ENCODE data around the gene KLHDC7A.

The KLHDC7A gene

GRCh38 chr1:18504609-18505008 lies 23.9 kb downstream of the KLHDC7A start:
- H3K4me3 ChIP-seq (IDR thresholded peaks at IDR 0.05; ENCODE audit: insufficient read depth, low read depth, low read length) = no peak overlapping the region
- no peaks in the 10 kb centered on the region for H3K79me2 ChIP-seq (ENCODE audit: insufficient read depth, low read depth)
- no peaks in the 10 kb centered on the region for H3K36me3 ChIP-seq (ENCODE audit: insufficient read depth)
- H3K4me2 ChIP-seq = no peak overlapping the region
- H3K27me3 ChIP-seq (ENCODE audit: insufficient read depth, low read depth) = no peaks in the 10 kb centered on the region; the same call in 1 of the 2 replicates
- H3K9ac ChIP-seq = no peak overlapping the region
- TF ChIP-seq, protein P1, sequence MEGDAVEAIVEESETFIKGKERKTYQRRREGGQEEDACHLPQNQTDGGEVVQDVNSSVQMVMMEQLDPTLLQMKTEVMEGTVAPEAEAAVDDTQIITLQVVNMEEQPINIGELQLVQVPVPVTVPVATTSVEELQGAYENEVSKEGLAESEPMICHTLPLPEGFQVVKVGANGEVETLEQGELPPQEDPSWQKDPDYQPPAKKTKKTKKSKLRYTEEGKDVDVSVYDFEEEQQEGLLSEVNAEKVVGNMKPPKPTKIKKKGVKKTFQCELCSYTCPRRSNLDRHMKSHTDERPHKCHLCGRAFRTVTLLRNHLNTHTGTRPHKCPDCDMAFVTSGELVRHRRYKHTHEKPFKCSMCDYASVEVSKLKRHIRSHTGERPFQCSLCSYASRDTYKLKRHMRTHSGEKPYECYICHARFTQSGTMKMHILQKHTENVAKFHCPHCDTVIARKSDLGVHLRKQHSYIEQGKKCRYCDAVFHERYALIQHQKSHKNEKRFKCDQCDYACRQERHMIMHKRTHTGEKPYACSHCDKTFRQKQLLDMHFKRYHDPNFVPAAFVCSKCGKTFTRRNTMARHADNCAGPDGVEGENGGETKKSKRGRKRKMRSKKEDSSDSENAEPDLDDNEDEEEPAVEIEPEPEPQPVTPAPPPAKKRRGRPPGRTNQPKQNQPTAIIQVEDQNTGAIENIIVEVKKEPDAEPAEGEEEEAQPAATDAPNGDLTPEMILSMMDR (conservative IDR thresholded peaks at IDR 0.05; ENCODE audit: low read depth, low read length) = no peak
- H2AFZ ChIP-seq (ENCODE audit: low read depth) = no peak overlapping the region
- H4K20me1 ChIP-seq (ENCODE audit: insufficient read depth) = no peaks in the 10 kb centered on the region
- no peak overlapping the region for H3K27ac ChIP-seq
- no peaks in the 10 kb centered on the region for H3K4me1 ChIP-seq (ENCODE audit: low read depth, poor library complexity, severe bottlenecking)

GRCh38 chr1:18505666-18506065 lies 24.9 kb downstream of the KLHDC7A start:
- Histone ChIP-seq H3K4me2 (no peak overlapping the region), H2AFZ (ENCODE audit: low read depth) (no peak overlapping the region), H3K9ac (no peak overlapping the region), H4K20me1 (ENCODE audit: insufficient read depth) (no peaks in the 10 kb centered on the region), H3K4me1 (ENCODE audit: low read depth, poor library complexity, severe bottlenecking) (no peaks in the 10 kb centered on the region), H3K36me3 (ENCODE audit: insufficient read depth) (no peaks in the 10 kb centered on the region), H3K27ac (no peak overlapping the region), H3K4me3 (IDR thresholded peaks at IDR 0.05; ENCODE audit: insufficient read depth, low read depth, low read length) (no peak overlapping the region), H3K27me3 (ENCODE audit: insufficient read depth, low read depth) (no peaks in the 10 kb centered on the region; the same call in 1 of the 2 replicates), H3K79me2 (ENCODE audit: insufficient read depth, low read depth) (no peaks in the 10 kb centered on the region)
- TF ChIP-seq, protein P1 (conservative IDR thresholded peaks at IDR 0.05; ENCODE audit: low read depth, low read length) = no peak

DNA sequence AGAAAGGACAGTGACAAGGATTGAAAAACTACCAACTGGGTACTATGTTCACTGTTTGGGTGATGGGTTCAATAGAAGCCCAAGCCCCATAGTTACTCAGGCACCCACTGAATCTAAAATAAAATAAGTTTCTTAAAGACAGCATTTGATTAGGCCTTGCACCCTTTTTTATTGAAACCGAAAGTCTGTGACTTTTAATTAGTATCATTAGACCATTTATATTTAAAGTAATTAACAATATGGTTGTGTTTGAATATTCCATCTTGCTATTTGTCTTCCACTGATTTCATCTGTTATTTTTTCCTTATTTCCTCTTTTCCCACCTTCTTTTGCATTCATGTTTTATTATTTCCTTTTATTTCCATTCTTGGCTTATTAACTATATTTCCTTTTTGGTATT lies 27.4 kb downstream of the KLHDC7A start:
- Histone ChIP-seq H3K36me3 (ENCODE audit: insufficient read depth) (no peaks in the 10 kb centered on the region), H2AFZ (ENCODE audit: low read depth) (no peak overlapping the region), H3K4me3 (IDR thresholded peaks at IDR 0.05; ENCODE audit: insufficient read depth, low read depth, low read length) (no peak overlapping the region), H3K79me2 (ENCODE audit: insufficient read depth, low read depth) (no peaks in the 10 kb centered on the region), H3K27ac (no peak overlapping the region), H4K20me1 (ENCODE audit: insufficient read depth) (no peaks in the 10 kb centered on the region), H3K9ac (no peak overlapping the region), H3K4me2 (no peak overlapping the region), H3K27me3 (ENCODE audit: insufficient read depth, low read depth) (no peaks in the 10 kb centered on the region; the same call in 1 of the 2 replicates), H3K4me1 (ENCODE audit: low read depth, poor library complexity, severe bottlenecking) (no peaks in the 10 kb centered on the region)
- TF ChIP-seq, protein P1 (conservative IDR thresholded peaks at IDR 0.05; ENCODE audit: low read depth, low read length) = no peak

DNA sequence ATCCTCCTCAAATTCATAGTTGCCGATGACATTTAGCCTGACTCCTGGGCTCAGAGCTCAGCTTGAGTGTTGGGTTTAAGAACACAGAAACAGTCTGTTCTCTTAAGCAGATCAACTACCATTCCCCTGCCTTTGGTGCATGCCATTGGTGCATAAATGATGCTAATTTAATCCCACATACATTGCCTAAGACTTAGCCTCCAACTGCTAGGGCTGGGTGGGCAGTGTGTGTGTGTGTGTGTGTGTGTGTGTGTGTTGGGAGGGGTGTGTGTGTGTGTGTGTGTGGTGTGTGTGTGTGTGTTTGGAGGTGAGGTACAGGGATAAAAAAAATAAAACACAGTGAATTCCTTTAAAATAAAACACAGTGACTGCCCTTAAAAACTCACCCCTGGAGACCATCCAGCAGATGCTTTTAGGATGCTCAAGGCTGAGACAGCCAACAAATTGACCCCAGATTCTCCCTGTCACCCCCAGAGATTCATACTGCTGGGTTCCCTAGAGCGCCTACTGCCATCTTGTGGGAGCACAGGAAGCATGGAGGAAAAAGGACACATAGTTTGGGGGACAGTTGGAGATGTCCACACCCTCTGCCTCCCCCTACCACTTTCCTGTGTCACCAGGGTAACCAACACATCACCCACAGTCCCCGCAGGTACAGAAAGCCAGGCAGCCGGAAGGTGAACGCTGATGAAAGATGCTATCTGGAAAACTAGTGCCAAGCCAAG lies 30.6 kb downstream of the KLHDC7A start:
- H3K4me3 ChIP-seq (IDR thresholded peaks at IDR 0.05; ENCODE audit: insufficient read depth, low read depth, low read length) = no peak overlapping the region
- H3K4me1 ChIP-seq (ENCODE audit: low read depth, poor library complexity, severe bottlenecking) = no peaks in the 10 kb centered on the region
- H3K9ac ChIP-seq = no peak overlapping the region
- no peak overlapping the region for H3K4me2 ChIP-seq
- H3K27ac ChIP-seq = no peak overlapping the region
- TF ChIP-seq, protein P1 (conservative IDR thresholded peaks at IDR 0.05; ENCODE audit: low read depth, low read length) = no peak
- no peaks in the 10 kb centered on the region for H3K79me2 ChIP-seq (ENCODE audit: insufficient read depth, low read depth)
- H3K36me3 ChIP-seq (ENCODE audit: insufficient read depth) = no peaks in the 10 kb centered on the region
- no peaks in the 10 kb centered on the region for H4K20me1 ChIP-seq (ENCODE audit: insufficient read depth)
- no peaks in the 10 kb centered on the region; the same call in 1 of the 2 replicates for H3K27me3 ChIP-seq (ENCODE audit: insufficient read depth, low read depth)
- H2AFZ ChIP-seq (ENCODE audit: low read depth) = no peak overlapping the region
